Mucosa of gallbladder (tissue), 1 donor: ENCODE measurements around the gene DNAL4. TPM values are rescaled to one million over a fixed set of nuclear protein-coding genes. Genes with fewer than 3 reads are reported as not detected.
A peak's percentile ranks its signal among the peaks of the same experiment; 100 is the strongest.

Experiments
- DNase-seq: peaks from one replicate; pipeline ENCODE4 v3.0.0-alpha.2; 2020; ENCODE audit warnings: low spot score
- total RNA-seq: library from RNA; stranded (reverse); gene quantifications from one replicate; pipeline ENCODE4 v1.2.1, GENCODE V29; 2021
- donor health status: DM: no; HTN: no; CAD: no.

Gene DNAL4, protein sequence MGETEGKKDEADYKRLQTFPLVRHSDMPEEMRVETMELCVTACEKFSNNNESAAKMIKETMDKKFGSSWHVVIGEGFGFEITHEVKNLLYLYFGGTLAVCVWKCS
- 30.0 TPM for total RNA-seq

DNA sequence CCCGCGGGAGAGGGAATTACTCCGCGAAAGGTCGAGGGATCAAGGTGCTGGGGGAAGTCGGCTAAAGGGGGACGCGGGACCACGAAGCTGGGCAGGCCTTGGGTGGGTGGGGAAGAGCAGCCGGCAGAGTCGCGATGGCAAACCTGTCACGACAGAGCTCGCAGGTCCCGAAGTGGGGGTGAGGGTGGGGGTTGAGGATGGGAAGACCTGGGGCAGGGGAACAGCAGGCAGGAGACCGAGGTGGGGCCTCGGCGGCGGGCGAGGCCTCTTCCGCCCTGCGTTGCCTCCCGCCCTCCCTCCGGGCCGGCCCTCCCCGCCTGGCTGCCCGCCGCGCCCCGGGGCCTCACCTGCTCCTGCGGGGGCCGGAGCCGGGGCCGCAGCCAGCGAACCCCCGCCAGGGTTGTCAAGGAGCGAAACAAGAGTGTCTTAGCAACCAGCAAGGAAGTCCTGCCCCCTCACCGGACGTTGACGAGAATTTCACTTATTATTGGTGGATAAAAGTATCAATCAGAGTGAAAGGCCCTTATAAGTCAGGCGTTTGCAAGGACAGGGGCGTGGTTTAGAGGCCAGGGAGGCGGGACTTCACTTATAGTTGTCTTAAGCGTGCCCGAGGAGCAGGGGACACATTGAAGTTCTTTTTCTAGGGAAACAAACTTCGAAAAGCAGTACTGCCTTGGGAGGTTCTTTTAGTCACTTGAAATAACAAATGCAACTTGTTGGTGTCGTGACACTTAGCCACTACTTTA, at the start of gene DNAL4:
Gene DNAL4, minus strand, starts transcription at position 423 of the 746 bp plus-strand sequence. CDS start 11,412 bp downstream, outside the sequence.
- DNase-seq, result peak; percentile 96

DNA sequence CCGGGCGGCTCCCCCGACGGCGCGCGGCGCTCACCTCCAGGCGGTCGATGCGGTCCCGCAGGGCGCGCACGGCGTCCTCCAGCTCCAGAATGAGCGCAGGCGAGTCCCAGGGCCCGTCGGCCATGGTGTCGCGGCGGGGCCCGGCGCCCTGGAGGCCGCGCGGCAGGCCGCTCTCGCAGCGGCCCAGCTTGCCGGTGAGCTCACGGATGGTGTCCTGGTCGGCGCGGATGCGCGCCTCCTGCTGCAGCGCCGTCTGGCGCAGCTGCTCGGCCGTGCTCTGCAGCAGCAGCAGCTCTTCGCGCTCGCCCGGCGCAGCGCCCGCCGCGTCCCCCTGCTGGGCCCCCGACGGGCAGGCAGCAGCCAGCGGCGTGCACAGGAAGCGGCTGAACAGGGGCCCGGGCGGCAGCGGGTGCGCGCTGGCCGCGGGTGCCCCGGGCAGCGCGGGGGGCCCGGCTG, 49.3 kb upstream of the DNAL4 start:
- DNase-seq, result no peak

DNA sequence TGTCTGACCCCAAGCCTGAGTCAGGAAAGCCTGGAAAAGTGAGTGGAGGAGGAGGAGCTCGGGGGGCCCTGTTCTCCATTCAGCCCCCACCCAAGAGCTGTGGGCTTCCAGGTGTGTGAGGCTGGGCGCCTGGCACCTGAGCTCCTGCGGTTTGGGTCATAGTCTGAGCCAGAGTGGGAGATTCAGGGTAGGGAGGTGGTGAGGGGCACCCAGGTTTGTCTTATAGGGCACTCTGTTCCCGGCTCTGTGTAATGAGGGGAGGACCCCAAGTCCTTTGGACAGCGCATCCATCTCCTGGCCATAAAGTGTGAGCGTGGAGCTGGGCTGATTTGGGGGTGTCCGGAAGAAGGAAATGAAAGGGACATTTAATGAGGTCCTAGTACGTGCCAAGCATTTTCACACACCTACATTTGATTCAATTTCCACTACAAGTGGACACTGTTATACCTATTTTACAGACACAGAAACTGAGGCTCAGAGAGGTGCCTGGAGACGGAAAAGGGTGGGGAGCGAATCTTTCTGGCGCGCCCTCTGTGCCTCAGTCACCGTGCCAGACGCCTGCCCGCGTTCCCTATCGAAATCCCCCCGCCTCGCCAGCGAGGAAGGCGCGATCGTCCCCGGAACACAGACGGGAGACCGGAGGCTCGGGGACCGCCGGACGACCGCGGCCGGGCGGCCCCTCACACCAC, 48.7 kb upstream of the DNAL4 start:
- no peak for DNase-seq

DNA sequence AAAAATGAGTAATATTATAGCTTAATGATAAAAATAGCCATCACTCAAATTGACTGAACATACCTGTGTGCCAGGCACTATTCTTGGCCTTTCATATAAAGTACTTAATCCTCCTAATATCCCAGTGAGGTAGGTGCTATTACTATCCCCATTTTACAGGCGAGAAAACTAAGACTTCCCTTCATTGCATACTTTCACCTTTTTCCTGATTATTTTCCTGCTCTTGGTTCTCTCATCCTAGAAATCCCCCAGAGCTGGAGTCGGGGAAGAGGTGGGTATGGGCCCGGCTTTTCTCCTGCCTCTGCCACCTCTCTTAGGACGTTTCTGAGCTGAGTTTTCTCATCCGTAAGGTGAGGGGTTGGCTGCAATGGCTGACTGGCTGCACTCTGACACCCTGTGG, 47.7 kb upstream of the DNAL4 start:
- no peak for DNase-seq

DNA sequence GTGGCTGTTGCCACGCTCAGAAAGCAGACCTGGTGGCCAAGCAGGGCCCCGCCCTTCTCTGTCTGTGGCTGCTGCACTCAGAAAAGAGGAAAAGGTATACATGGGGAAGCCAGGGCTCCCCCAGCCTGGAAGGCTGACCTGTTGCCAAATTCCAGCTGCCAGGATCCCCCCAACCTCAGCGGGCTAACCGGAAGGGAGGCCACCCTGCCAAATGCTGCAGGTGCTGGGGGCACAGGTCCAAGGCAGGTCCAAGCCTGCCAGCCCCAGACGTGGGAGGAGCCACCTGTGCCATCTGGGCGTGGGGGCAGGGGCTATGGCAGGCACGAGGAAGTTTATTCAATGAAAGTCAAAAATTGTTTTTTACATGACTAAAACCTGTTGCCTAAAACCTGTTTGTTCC, 47.3 kb upstream of the DNAL4 start:
- no peak for DNase-seq

DNA sequence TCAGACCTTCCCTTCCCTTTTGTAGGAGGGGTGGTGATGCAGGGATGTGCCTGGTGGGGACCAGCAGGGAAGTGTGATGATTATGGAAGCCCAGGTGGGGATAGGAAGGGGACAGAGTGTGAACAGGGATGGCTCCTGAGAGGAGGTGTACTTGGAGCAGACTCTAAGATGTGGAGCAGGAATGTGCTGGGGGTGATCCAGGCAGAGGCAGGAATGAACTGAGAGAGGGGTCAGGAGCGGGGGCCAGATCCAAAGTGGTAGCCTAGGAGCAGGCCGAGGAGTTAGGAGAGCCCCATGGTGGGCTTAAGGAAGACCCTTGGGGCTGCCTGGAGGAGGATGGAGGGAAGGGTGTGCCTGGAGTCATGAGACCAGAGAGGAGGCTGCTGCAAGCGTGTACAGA, 46.2 kb upstream of the DNAL4 start:
- no peak for DNase-seq

DNA sequence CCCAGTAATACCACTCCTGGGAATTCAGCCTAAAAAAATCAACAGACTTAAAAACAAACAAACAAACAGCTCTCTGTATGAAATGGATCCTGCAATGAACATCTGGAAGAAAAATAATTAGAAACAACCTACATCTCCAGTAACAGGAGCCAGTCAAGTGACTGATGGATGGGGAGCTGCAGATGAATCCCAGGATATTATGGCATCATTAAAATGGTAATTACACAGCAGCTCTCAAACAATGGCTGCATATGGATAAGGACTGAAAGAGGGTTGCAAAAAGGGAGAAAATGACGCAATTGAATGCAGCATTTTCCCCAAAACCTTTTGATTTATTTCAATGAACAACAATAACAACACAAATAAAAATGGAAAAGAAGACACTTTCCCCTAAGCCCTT, 45.7 kb upstream of the DNAL4 start:
- no peak for DNase-seq

DNA sequence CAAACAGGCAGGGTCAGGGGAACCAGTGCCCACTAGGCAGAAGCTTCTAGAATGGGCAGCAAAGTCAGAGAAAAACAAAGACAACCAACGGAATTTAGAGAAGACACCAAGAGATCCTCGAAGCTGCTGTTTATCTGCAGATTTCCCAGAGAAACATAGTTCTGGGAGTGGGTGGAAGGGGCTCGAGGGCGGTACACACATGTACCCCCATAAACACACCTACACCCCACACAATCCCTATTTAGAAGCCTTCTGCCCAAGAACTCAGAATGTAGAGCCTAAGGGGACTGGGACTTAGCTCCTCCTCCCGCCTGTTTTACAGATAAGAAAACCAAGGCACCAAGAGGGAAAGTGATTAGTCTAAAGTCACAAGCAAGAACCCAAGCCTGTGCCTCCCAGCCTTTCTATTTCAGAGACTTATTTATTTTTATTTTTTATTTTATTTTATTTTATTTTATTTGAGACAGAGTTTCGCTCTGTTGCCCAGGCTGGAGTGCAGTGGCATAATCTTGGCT, 43.5 kb upstream of the DNAL4 start:
- DNase-seq, result no peak

DNA sequence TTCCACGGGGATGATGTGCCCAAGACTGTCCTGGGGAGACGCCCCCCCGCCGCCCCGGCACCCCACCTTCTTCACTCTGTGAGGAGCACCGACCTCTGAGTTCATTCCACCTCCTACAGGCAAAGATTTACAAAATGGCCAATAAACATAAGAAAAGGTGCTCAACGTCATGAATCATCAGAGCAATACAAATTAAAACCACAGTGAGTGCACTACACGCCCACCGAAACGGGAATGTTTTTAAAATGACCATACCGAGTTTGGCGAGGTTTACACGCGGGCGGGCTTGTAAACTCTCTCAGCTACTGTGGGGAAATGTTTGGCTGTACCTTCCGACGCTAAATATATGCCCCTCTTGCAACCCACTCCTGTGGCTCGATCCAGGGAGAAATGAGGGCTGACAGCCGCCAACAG, 42.0 kb upstream of the DNAL4 start:
- no peak for DNase-seq

DNA sequence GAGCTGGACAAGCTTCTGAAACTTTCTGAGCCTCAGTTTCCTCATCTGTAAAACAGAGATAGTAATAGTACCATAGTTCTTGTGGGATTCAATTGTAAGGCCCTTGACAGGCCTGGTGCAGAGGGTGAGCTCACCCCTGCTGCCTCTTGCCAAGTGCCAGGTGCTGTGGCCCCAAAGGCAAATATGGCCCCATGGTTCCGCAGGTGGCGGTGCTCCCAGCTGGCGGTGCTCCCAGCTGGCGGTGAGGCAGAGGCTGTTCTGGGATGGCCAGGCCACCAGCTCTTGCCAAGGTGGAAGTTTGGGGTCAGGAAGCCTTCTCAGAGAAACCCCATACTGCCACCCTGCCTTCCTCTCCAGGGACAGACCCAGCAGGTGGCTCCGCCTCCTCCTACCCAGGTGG, 41.0 kb upstream of the DNAL4 start:
- no peak for DNase-seq

DNA sequence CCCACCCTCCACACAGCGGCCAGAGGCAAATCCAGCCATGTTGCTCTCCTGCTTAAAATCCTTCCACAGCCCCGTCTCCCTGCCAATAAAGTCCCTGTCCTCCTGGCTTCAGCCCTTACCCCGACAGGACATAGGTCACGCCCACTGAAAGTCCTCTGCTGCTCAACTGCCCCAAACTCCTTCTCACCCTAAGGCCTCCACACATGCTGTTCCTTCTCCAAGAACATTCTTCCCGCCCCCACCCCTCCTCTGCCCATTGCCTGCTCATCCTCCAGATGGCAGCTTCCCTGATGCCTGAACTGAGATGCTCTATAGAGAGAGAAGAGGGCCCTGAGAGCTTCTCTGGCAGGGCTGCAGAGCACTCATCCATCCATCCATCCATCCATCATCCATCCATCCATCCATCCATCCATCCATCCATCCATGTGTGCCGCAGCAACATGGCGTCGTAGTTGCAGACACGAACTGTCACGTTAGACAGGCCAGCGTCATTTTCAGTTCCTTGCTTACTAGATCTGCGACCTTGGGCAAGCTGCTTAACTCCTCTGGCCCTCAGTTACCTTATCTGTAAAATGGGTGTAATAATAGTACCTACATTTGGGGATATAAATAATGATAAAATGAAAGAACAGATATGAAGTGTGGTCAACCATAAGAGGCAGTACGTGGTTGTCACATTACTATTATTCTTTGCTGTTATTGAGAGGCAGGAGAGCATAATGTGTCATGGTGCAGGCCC, 40.4 kb upstream of the DNAL4 start:
- no peak for DNase-seq

DNA sequence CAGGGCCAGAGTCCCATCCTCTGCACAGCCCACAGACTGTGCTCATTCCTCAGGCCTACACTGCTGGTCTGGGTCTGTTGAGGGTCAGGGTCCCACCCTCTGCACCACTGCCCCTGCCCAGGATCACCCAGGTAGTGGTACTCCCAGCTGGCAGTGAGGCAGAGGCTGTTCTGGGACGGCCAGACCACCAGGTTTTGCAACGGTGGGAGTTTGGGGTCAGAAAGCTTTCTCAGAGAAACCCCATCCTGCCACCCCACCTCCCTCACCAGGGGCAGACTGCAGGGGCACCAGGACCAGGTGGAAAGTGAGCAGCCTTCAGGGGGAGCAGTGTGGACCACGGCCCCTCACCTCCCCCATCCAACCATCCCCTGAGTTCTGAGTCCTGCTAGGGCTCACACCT, 39.1 kb upstream of the DNAL4 start:
- DNase-seq, result no peak

DNA sequence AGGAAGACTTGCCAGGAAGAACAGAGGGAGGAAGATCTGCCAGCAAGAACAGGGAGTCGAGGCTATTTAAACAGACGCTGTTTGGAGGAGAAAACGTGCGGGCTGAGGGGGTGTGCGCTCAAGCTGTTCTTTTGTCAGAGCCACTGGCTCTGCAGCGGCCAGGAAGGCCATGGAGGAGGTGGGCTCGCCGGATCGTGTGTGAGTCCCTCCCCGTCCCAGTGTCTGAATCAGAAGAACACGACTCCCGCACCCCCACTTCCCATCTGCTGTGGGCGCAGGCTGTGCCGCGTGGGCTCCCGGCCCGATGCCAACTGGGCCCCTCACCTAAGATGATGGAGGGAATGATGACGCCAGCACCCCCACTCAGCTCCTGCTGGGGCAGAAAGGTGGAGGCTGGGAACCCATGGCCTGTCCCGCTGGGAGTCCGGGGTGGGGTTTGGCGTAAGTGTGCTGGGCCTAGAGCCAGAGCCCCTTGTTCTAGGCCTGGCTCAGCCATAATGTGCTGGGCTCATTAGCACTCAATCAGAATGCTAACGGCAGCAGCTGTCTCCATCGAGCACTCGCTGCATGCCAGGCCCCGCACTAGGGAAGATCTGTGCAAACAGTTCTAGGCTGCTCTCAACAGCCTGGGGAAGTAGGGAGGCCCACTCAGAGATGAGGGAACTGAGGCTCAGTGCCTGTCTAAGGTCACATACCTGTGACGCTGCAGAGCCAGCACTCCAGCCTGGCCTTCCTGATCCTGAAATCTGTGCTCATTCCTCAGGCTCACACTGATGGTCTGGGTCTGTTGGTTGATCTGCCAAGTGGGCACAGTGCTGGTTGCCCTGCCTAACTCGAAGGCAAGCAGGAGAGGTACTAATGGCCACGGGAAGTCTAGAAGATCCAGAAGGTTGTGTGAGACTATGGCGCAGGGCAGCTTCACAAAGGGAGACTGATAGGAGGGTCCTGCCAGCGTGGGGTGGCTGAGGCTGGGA, 38.3 kb upstream of the DNAL4 start:
- DNase-seq, result no peak

DNA sequence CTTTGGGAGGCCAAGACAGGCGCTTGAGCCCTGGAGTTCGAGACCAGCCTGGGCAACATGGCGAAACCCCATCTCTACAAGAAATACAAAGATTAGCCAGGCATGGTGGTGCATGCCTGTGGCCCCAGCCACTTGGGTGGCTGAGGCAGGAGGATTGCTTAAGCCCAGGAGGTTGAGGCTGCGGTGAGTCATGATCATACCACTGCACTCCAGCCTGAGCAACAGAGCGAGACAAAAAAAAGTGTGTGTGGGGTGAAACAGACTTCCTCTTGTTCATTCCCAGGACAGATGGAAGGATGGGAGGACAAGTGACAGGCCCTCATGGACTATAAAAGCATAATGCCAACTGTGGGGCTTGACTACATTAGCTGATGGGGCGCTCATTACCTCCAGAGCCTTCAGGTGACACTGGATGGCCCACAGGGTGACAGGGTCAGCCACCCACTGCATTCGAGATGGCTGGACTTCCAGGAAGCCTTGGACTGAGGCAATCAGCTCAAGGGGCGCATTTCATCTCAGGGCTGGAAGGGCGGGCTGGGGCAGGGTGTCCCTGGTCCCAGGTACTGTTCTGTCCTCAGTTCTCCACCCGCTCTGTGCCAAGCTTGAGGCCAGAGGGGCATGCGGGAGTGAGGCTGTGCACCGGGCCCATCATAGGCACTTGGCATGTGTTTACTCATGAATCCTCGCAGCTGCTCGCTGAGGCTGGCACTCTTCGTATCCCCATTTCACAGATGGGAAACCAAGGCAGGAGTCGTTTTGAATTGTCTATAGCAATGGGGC, 37.4 kb upstream of the DNAL4 start:
- no peak for DNase-seq

DNA sequence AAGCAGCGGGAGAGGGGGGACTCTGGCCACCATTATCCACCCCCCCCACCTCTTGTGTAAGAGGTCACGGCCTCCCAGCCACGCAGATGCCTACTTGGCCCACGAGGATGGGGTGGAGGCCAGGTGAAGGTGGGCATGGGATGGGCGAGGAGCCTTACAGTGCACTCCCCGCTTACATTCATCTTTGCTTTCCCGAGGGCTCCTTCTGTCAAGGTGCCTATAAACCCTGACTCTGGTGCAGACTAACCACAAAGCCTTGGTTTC, 36.8 kb upstream of the DNAL4 start:
- DNase-seq, result no peak

DNA sequence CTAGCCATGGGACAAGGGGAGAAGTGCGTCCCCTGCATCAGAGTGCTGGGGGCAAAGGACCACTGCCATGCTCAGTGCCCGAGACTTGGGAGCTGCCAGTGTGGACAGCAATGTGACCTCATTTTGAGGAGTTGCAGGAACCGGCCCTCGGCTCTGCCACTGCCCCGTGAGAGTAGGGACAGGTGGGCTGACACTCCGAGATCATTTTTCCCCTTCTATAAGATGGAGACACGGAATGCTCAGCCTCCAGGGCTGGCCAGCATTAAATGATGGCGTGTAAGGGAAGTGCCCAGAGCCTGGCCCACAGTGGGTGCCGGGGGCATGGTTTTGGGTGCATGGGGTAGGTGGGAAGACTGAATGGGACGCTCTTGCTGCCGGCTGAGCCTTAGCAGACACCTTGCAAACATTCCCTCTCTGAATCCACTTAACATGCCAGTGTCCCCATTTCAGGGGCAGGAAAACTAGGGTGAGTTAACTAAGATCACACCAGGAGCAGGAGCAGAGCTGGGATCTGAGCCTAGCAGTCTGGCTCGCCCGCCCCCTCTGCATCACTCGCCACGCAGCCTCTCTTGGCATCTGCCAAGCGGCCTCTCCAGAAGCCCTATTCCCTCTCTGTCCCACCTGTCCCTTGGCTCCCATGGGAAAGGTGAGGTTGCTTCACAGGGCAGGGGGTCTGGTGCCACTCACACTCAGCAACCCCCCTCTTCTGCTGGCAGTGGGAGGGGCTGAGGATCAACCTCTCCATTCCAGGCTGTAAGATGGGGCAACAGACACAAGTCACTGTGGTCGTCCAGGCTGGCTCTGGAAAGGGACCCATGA, 36.3 kb upstream of the DNAL4 start:
- no peak for DNase-seq

DNA sequence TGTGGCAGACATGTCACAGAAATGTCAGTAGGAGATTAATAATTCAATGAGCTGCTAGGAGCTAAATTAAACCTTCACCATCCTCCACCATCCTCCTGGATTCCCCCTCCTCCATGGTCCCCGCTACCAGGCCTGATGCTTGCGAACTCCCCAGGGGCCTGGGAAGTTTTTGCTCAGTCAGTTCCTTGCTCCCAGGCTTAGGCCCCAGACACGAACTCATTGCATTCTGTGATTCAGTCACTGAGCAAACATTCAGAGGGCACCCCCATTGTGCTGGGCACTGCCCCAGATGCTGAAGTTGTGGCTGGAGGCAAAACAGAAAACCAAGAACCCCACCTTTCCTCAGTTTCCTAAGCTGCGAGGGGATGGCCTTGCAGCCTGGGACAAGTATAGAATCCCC, 35.5 kb upstream of the DNAL4 start:
- DNase-seq, result no peak

DNA sequence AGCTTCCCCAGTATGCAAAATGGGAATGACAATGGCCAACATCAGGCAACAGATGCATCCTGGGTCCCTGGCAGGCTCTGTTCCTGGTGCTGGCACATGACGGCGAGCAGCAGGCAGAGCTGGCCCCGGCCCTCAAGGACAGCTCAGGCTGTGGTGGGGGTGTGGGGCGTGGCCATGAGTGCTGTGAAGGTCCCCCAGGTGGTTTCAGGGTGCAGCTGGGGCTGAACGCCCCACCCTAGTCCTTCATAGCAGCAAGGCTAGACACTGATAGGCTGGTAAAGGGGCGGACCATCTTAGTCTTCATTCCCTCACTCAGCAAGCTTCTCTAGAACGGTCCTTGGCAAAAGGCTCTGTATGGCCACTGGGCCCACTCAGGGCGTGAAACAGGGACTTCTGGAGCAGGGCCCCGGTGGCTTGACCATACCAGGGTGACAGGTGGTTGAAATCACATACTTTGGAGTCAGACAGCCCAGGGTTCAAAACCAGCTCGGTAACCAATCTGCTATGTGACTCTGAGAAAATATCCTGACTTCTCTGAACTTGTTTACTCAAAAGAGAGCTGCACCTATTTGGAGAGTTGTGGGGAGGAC, 34.8 kb upstream of the DNAL4 start:
- no peak for DNase-seq

DNA sequence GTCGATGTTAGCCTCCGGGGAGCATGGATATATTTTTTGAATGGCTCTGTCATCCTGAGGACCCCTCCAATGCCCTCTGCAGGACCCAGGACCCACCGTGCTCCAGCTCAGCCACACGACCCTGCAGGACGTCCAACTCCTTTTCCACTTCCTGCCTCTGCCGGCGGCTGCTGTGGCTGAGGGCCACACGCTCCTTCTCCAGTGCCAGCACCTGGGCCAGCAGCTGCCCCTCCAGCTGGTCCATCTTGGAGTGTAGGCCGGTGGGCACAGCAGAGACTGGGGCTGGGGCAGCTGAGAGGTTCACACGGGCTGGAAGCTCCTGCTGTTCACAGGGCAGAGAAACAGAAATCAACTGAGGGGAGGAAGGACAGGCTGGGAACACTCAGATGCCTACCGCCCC, 34.2 kb upstream of the DNAL4 start:
- no peak for DNase-seq
